Upper lobe of right lung (tissue), 1 donor: ENCODE data around the gene MBD2. TPM values are rescaled to one million over a fixed set of nuclear protein-coding genes. Genes with fewer than 3 reads are reported as not detected.

ENCODE experiments used
- ATAC-seq: fragments of 200-7000 bp; cut with Tn5 transposase; one replicate; pipeline ENCODE4 v1.9.1; 2020; ENCODE audit warnings: mild to moderate bottlenecking, moderate library complexity
- DNase-seq: peaks from one replicate; pipeline ENCODE4 v3.0.0-alpha.2; 2020
- H3K27ac ChIP-seq: fragments of 200-600 bp; one replicate; pipeline ENCODE4 v1.8.0; 2022
- H3K27me3 ChIP-seq: fragments of 200-600 bp; one replicate; pipeline ENCODE4 v1.8.0; 2022; ENCODE audit warnings: mild to moderate bottlenecking
- H3K36me3 ChIP-seq: fragments of 200-600 bp; one replicate; pipeline ENCODE4 v1.8.0; 2022
- H3K4me1 ChIP-seq: fragments of 200-600 bp; one replicate; pipeline ENCODE4 v1.8.0; 2022
- H3K4me3 ChIP-seq: fragments of 200-600 bp; one replicate; pipeline ENCODE4 v1.8.0; 2022; ENCODE audit warnings: mild to moderate bottlenecking
- H3K9me3 ChIP-seq: fragments of 200-600 bp; one replicate; pipeline ENCODE4 v1.8.0; 2022
- intact Hi-C: fragments of 100-400 bp; cut with DNase I; formaldehyde crosslinking; loops from one replicate; pipeline ENCODE4 v1.11.0; 2022
- total RNA-seq: library from RNA; stranded (reverse); fragmentation: NEBNext Ultra II Directional; extraction: Animal tissue kit (Norgen Biotek cat#: 25700); gene quantifications from one replicate; pipeline ENCODE4 v1.2.1, GENCODE V29; 2021
- TF ChIP-seq, protein P1 (sequence below): fragments of 200-600 bp; IDR thresholded peaks from one replicate; pipeline ENCODE4 v1.8.0; 2022; ENCODE audit warnings: antibody characterized with exemption
- donor health status: DM: no; HTN: yes; CAD: no; lungs with severe emphysema.

Gene MBD2
- total RNA-seq, 1 donor from 2014 or later: 78.4 TPM

DNA sequence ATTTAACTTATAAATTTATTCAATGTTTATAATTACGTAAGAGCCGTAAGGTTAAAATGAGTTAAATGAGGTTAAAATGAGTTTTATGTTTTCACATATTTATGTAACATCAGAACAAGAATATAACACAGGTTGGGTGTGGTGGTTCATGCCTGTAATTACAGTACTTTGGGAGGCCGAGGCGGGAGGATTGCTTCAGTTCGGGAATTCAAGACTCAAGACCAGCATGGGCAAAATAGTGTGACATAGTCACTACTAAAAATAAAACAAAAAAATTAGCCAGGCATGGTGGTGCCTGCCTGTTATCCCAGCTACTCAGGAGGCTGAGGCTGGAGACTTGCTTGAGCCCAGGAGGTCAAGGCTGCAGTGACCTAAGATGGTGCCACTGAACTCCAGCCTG is 9.3 kb upstream of the MBD2 start:
- intact Hi-C loops: no loop called here
- Histone ChIP-seq H3K27me3 (no peaks in the 10 kb centered on the region), H3K27ac (no peak overlapping the region), H3K4me1 (peaks cover 6% of the 10 kb centered on the region), H3K36me3 (no peaks in the 10 kb centered on the region), H3K4me3 (no peak overlapping the region), H3K9me3 (no peaks in the 10 kb centered on the region)
- DNase-seq (no peak), ATAC-seq (no peak)
- TF ChIP-seq, protein P1, sequence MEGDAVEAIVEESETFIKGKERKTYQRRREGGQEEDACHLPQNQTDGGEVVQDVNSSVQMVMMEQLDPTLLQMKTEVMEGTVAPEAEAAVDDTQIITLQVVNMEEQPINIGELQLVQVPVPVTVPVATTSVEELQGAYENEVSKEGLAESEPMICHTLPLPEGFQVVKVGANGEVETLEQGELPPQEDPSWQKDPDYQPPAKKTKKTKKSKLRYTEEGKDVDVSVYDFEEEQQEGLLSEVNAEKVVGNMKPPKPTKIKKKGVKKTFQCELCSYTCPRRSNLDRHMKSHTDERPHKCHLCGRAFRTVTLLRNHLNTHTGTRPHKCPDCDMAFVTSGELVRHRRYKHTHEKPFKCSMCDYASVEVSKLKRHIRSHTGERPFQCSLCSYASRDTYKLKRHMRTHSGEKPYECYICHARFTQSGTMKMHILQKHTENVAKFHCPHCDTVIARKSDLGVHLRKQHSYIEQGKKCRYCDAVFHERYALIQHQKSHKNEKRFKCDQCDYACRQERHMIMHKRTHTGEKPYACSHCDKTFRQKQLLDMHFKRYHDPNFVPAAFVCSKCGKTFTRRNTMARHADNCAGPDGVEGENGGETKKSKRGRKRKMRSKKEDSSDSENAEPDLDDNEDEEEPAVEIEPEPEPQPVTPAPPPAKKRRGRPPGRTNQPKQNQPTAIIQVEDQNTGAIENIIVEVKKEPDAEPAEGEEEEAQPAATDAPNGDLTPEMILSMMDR: no peak

DNA sequence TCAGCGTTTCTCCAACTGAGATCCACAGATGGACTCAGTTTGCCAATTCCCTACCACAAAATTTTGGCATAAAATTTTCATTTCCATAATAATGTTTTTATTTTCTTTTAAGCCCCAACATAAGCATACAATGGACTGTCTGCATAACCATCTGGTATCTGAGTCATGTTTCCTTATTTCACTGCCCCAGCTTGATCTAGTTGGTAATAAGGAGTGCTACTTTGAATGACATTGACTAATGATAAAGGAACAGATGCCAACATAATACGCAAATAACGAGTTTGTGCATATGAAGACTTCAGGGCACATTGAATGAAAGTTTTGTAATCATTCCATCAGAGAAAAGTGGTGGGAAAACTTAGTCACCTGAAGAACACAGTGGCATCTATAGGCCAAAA is 8.8 kb upstream of the MBD2 start:
- no peak overlapping the region for H3K27ac ChIP-seq
- intact Hi-C loops: no loop called here
- no peak for ATAC-seq
- H3K36me3 ChIP-seq: no peaks in the 10 kb centered on the region
- no peaks in the 10 kb centered on the region for H3K27me3 ChIP-seq
- no peak overlapping the region for H3K4me3 ChIP-seq
- TF ChIP-seq, protein P1: no peak
- H3K9me3 ChIP-seq: no peaks in the 10 kb centered on the region
- DNase-seq: no peak
- peaks cover under 1% of the 10 kb centered on the region for H3K4me1 ChIP-seq

DNA sequence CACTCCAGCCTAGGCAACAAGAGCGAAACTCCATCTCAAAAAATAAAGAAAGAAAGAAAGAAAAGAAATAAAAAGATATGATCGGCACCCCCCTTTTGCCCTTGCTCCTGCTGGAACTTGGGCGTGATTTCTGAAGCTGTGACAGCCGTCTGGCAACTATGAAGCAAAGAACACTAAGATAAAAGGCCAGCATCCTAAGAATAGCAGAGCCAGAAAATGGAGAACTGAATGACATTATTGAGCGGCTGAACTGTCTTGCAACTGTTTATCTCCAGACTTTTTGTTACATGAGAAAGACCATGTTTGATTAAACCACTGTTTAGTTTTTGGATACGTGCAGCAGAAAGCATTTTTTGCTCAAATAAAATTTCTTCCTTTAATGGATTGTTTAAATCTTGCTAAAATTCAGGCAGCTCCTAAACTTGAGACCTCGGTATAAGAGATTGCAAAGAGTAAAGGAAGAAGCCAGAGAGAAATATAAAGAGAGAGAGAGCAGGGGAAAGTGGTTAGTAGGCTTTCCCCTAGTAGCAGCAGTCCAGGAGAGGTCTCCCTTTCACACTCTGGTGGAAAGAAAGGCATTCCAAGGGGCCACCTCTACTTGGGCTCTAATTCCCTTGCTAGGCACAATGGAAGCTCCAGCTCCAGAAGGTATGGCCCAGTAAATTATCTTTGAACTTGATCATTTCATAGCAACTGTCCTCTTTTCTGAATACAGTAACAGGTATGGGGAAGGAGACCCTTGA is 8.2 kb upstream of the MBD2 start:
- H3K4me3 ChIP-seq: no peak overlapping the region
- H3K9me3 ChIP-seq: no peaks in the 10 kb centered on the region
- TF ChIP-seq, protein P1: no peak
- H3K36me3 ChIP-seq: no peaks in the 10 kb centered on the region
- H3K4me1 ChIP-seq: no peaks in the 10 kb centered on the region
- H3K27me3 ChIP-seq: no peaks in the 10 kb centered on the region
- peak; percentile 59 for ATAC-seq
- intact Hi-C loops: no loop called here
- no peak overlapping the region for H3K27ac ChIP-seq
- no peak for DNase-seq

DNA sequence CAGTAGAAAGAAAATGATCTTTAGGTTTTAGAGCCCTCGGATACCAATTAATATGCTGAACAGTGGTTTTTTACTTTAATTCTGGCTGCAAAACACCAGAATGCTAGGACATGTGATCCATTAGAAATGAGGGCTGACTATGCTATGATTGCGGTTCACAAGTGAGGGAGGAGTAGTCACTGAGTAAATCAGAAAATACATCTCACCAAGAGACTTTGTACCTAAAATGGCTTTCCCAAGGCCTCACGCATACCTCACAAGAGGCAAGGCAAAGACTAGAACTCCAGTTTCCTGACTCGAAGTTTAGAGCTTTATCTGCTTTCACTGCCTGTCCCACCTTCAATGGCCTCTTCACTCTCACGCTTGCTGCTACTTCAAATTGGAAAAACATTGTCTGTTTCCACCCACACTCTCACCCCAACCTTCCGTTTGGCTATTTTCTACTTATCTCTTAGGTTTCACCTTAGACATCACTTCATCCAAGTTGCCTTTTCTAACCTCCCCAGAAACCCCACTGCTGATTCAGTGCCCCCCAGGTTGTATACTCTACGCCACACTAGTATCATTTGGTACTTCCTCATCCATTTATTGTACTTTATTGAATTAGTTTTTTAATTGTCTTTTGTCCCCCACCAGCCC is 5.1 kb upstream of the MBD2 start:
- TF ChIP-seq, protein P1: no peak
- no peak overlapping the region for H3K4me3 ChIP-seq
- no peaks in the 10 kb centered on the region for H3K27me3 ChIP-seq
- H3K27ac ChIP-seq: no peak overlapping the region
- ATAC-seq: no peak
- DNase-seq: no peak
- H3K9me3 ChIP-seq: no peaks in the 10 kb centered on the region
- H3K36me3 ChIP-seq: no peaks in the 10 kb centered on the region
- intact Hi-C loops: no loop called here
- H3K4me1 ChIP-seq: no peaks in the 10 kb centered on the region

DNA sequence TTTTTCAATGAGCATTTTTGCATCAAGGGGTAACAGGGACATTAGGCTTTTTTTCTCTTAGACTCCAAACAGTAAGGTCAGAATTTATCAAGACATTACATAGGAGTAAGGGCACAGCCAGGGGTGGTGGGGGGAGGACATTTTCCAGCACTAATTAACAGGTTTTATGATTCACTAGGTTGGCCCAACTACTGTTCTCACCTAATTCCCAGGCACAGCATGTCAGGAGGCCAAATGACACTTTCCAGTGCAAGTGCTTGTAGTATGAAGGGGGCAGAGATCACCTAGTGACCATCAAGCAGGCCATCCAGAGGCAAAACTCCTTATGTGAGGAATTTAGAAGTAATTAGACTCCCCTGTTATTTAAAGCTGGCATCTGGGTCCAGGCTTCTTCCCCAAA is 3.9 kb upstream of the MBD2 start:
- Histone ChIP-seq H3K9me3 (no peaks in the 10 kb centered on the region), H3K27me3 (no peaks in the 10 kb centered on the region), H3K4me1 (no peaks in the 10 kb centered on the region), H3K27ac (no peak overlapping the region), H3K4me3 (no peak overlapping the region), H3K36me3 (no peaks in the 10 kb centered on the region)
- ATAC-seq: no peak
- intact Hi-C loops: no loop called here
- DNase-seq: no peak
- TF ChIP-seq, protein P1: no peak
